NCI-H526 (cell line): ENCODE data around the gene PDXP.

Experiments
- DNase-seq, 2 experiments: peaks; one replicate each; lab custom pipeline; 2025; lab: John Stamatoyannopoulos, UW

PDXP gene

GRCh38 chr22:37697538-37697835, 39.0 kb downstream of the PDXP start:
- DNase-seq, result no peak

GRCh38 chr22:37701141-37701786, 42.7 kb downstream of the PDXP start:
- no peak for DNase-seq

- DNase-seq, result no peak
Measured at GRCh38 chr22:37703906-37704305, 45.4 kb downstream of the PDXP start.

GRCh38 chr22:37704645-37705044, 46.1 kb downstream of the PDXP start:
- DNase-seq, result no peak

- no peak for DNase-seq
Measured at GRCh38 chr22:37705205-37705604, 46.7 kb downstream of the PDXP start.

GRCh38 chr22:37708580-37709444, 50.3 kb downstream of the PDXP start:
- peak; percentile 22 to 70 for DNase-seq

- no peak for DNase-seq
Measured at GRCh38 chr22:37709445-37709765, 50.9 kb downstream of the PDXP start.

GRCh38 chr22:37710675-37711074, 52.2 kb downstream of the PDXP start:
- DNase-seq, result no peak

- DNase-seq, result no peak
Measured at GRCh38 chr22:37711490-37711889, 53.0 kb downstream of the PDXP start.

- DNase-seq, result no peak
Measured at GRCh38 chr22:37713761-37714160, 55.2 kb downstream of the PDXP start.

- no peak for DNase-seq
Measured at GRCh38 chr22:37714634-37715033, 56.1 kb downstream of the PDXP start.

- DNase-seq, result no peak
Measured at GRCh38 chr22:37715760-37716159, 57.2 kb downstream of the PDXP start.
